Measurements from ENCODE around the gene MKI67.
A peak's percentile ranks its signal among the peaks of the same experiment; 100 is the strongest.

Gene MKI67

GRCh38 chr10:128074589-128074988 lies 51.6 kb downstream of the MKI67 start:
- H3K27me3 Mint-ChIP-seq (ENCODE audit: low read depth, poor library complexity), result peaks cover 20% of the 10 kb centered on the region
- H3K4me1 Mint-ChIP-seq, result peaks cover 20% of the 10 kb centered on the region
- no peak for TF ChIP-seq CTCF (IDR thresholded peaks at IDR 0.05)
- H3K9me3 Mint-ChIP-seq, result no peaks in the 10 kb centered on the region
- DNase-seq, result no peak
- H3K4me3 Mint-ChIP-seq, result no peak overlapping the region
- no peak overlapping the region for H3K27ac Mint-ChIP-seq
- H3K36me3 Mint-ChIP-seq (ENCODE audit: low read depth), result no peaks in the 10 kb centered on the region

GRCh38 chr10:128073890-128074289 lies 52.3 kb downstream of the MKI67 start:
- Mint-ChIP-seq H3K36me3 (ENCODE audit: low read depth) (no peaks in the 10 kb centered on the region), H3K9me3 (no peaks in the 10 kb centered on the region)

GRCh38 chr10:128072941-128073645 lies 53.1 kb downstream of the MKI67 start:
- Mint-ChIP-seq H3K27me3 (ENCODE audit: low read depth, poor library complexity) (peaks cover 20% of the 10 kb centered on the region), H3K4me3 (no peak overlapping the region), H3K27ac (no peak overlapping the region), H3K9me3 (no peaks in the 10 kb centered on the region), H3K4me1 (peaks cover 22% of the 10 kb centered on the region), H3K36me3 (ENCODE audit: low read depth) (no peaks in the 10 kb centered on the region)
- TF ChIP-seq CTCF (IDR thresholded peaks at IDR 0.05), result no peak
- no peak for DNase-seq

More at GRCh38 chr10:128073890-128074289, 52.3 kb downstream of the MKI67 start:
- no peak for TF ChIP-seq CTCF (IDR thresholded peaks at IDR 0.05)
- H3K4me1 Mint-ChIP-seq, result peaks cover 22% of the 10 kb centered on the region
- no peak overlapping the region for H3K27ac Mint-ChIP-seq
- no peak for DNase-seq
- peaks cover 20% of the 10 kb centered on the region for H3K27me3 Mint-ChIP-seq (ENCODE audit: low read depth, poor library complexity)
- H3K4me3 Mint-ChIP-seq, result no peak overlapping the region

GRCh38 chr10:128072046-128072445 lies 54.2 kb downstream of the MKI67 start:
- no peak overlapping the region for H3K27ac Mint-ChIP-seq

GRCh38 chr10:128071417-128071782 lies 54.8 kb downstream of the MKI67 start:
- Mint-ChIP-seq H3K27me3 (ENCODE audit: low read depth, poor library complexity) (peaks cover 18% of the 10 kb centered on the region), H3K4me1 (peaks cover 22% of the 10 kb centered on the region), H3K36me3 (ENCODE audit: low read depth) (peaks cover 6% of the 10 kb centered on the region), H3K4me3 (peak overlapping the region; percentile 43), H3K27ac (peak overlapping the region; percentile 84), H3K9me3 (no peaks in the 10 kb centered on the region)
- DNase-seq, result no peak
- TF ChIP-seq CTCF (IDR thresholded peaks at IDR 0.05), result no peak

More at GRCh38 chr10:128072046-128072445, 54.2 kb downstream of the MKI67 start:
- Mint-ChIP-seq H3K4me3 (no peak overlapping the region), H3K4me1 (peaks cover 22% of the 10 kb centered on the region), H3K27me3 (ENCODE audit: low read depth, poor library complexity) (peaks cover 17% of the 10 kb centered on the region), H3K36me3 (ENCODE audit: low read depth) (peaks cover 4% of the 10 kb centered on the region), H3K9me3 (no peaks in the 10 kb centered on the region)
- no peak for DNase-seq
- TF ChIP-seq CTCF (IDR thresholded peaks at IDR 0.05), result no peak

Measured in nephron progenitor cell (in vitro differentiated cells).